Measurements from ENCODE around the gene MTFR1L. TPM values are rescaled to one million over a fixed set of nuclear protein-coding genes. Genes with fewer than 3 reads are reported as not detected.

MTFR1L gene
- polyA plus RNA-seq, 1 donor (not counting 4 experiments of a cell fraction or from before 2014, with no cell fraction given), result 31.6 TPM

- H3K9me1 ChIP-seq (ENCODE audit: control insufficient read depth, extremely low read depth, insufficient read depth, low read length), result no peaks in the 10 kb centered on the region
- no peaks in the 10 kb centered on the region for H4K20me1 ChIP-seq (ENCODE audit: control insufficient read depth, extremely low read depth, insufficient read depth, low read length)
- H3K36me3 ChIP-seq (ENCODE audit: control insufficient read depth in 2 of 2, extremely low read depth in 1 of 2, insufficient read depth in 2 of 2, low read length in 2 of 2), result peaks cover 5 to 12% of the 10 kb centered on the region in 2 experiments
- peaks cover 10% of the 10 kb centered on the region for H3K79me2 ChIP-seq (ENCODE audit: control insufficient read depth, insufficient read depth, low read length)
- peak overlapping the region; percentile 99 for H3K4me2 ChIP-seq (ENCODE audit: control insufficient read depth, extremely low read depth, insufficient read depth, low read depth, low read length)
- peak overlapping the region; percentile 78 for H3K9ac ChIP-seq (ENCODE audit: control insufficient read depth, extremely low read depth, insufficient read depth, low read length)
- peaks cover 50% of the 10 kb centered on the region for H3K4me1 ChIP-seq (ENCODE audit: control insufficient read depth, extremely low read depth, insufficient read depth, low read length)
- H2AFZ ChIP-seq (ENCODE audit: control insufficient read depth, low read length), result no peak overlapping the region
- DNase-seq (ENCODE audit: low read depth, low spot score) (no peak), FAIRE-seq (no peak)
- peak overlapping the region; percentile 61 for H3K27ac ChIP-seq (ENCODE audit: control insufficient read depth, insufficient read depth, low read length)
- no peaks in the 10 kb centered on the region for H3K9me3 ChIP-seq (ENCODE audit: control insufficient read depth, low read depth, low read length)
- peak overlapping the region; percentile 62 to 84 (median 83) for H3K4me3 ChIP-seq (ENCODE audit: control insufficient read depth in 2 of 3, extremely low read depth in 1 of 3, insufficient read depth in 2 of 3, low read depth in 1 of 3, low read length in 3 of 3)
- H3K27me3 ChIP-seq (ENCODE audit: control insufficient read depth, extremely low read depth, insufficient read depth, low read length), result no peaks in the 10 kb centered on the region
- dilution Hi-C loops (cut with MboI; ENCODE audit: extremely low pct_ligation_motif_present, low sequenced_read_pairs), result no loop called here
- no peak for TF ChIP-seq EZH2 (IDR thresholded peaks at IDR 0.05; ENCODE audit: low read length)
- no peak for TF ChIP-seq CTCF (optimal IDR thresholded peaks at IDR 0.05 in 1 of 3, IDR thresholded peaks at IDR 0.05 in 1 of 3, conservative IDR thresholded peaks at IDR 0.05 in 1 of 3; ENCODE audit: extremely low read depth in 1 of 3, insufficient read depth in 2 of 3, low read length in 3 of 3)
Measured at GRCh38 chr1:25874209-25874608, 54.5 kb downstream of the MTFR1L start.

GRCh38 chr1:25874635-25875153, 54.9 kb downstream of the MTFR1L start:
- Histone ChIP-seq H3K4me1 (ENCODE audit: control insufficient read depth, extremely low read depth, insufficient read depth, low read length) (peaks cover 50% of the 10 kb centered on the region), H3K9me3 (ENCODE audit: control insufficient read depth, low read depth, low read length) (no peaks in the 10 kb centered on the region), H3K9me1 (ENCODE audit: control insufficient read depth, extremely low read depth, insufficient read depth, low read length) (no peaks in the 10 kb centered on the region), H3K36me3 (ENCODE audit: control insufficient read depth in 2 of 2, extremely low read depth in 1 of 2, insufficient read depth in 2 of 2, low read length in 2 of 2) (peaks cover 5 to 11% of the 10 kb centered on the region in 2 experiments), H2AFZ (ENCODE audit: control insufficient read depth, low read length) (peak overlapping the region; percentile 53), H3K27ac (ENCODE audit: control insufficient read depth, insufficient read depth, low read length) (peak overlapping the region; percentile 61), H4K20me1 (ENCODE audit: control insufficient read depth, extremely low read depth, insufficient read depth, low read length) (no peaks in the 10 kb centered on the region), H3K4me2 (ENCODE audit: control insufficient read depth, extremely low read depth, insufficient read depth, low read depth, low read length) (peak overlapping the region; percentile 99), H3K9ac (ENCODE audit: control insufficient read depth, extremely low read depth, insufficient read depth, low read length) (peak overlapping the region; percentile 78), H3K79me2 (ENCODE audit: control insufficient read depth, insufficient read depth, low read length) (peaks cover 10% of the 10 kb centered on the region), H3K27me3 (ENCODE audit: control insufficient read depth, extremely low read depth, insufficient read depth, low read length) (no peaks in the 10 kb centered on the region), H3K4me3 (ENCODE audit: control insufficient read depth in 2 of 3, extremely low read depth in 1 of 3, insufficient read depth in 2 of 3, low read depth in 1 of 3, low read length in 3 of 3) (peak overlapping the region; percentile 62 to 84 (median 83))
- no peak for DNase-seq (ENCODE audit: low read depth, low spot score)
- FAIRE-seq, result no peak
- TF ChIP-seq CTCF (optimal IDR thresholded peaks at IDR 0.05 in 1 of 3, IDR thresholded peaks at IDR 0.05 in 1 of 3, conservative IDR thresholded peaks at IDR 0.05 in 1 of 3; ENCODE audit: extremely low read depth in 1 of 3, insufficient read depth in 2 of 3, low read length in 3 of 3) (no peak), EZH2 (IDR thresholded peaks at IDR 0.05; ENCODE audit: low read length) (no peak)
- dilution Hi-C loops (cut with MboI; ENCODE audit: extremely low pct_ligation_motif_present, low sequenced_read_pairs), result loop anchor here (25.0 kb wide), 1 partner anchor 113 kb away; the partner anchor contains the start of gene PAFAH2
